ENCODE measurements around the gene CTDSPL.

CTDSPL gene

GRCh38 chr3:37855363-37855970 is 6.2 kb upstream of the CTDSPL start:
- DNase-seq: peak; percentile 48

- no peak for DNase-seq
Measured at GRCh38 chr3:37856381-37856780, 5.3 kb upstream of the CTDSPL start.

GRCh38 chr3:37858742-37859141 is 2.9 kb upstream of the CTDSPL start:
- no peak for DNase-seq

- DNase-seq: no peak
Measured at GRCh38 chr3:37859354-37859753, 2.3 kb upstream of the CTDSPL start.

GRCh38 chr3:37859908-37860199 is 1.8 kb upstream of the CTDSPL start:
- no peak for DNase-seq

- DNase-seq: peak; percentile 47
Measured at GRCh38 chr3:37862219-37862902, 681 bp downstream of the CTDSPL start.

- DNase-seq: no peak
Measured at GRCh38 chr3:37862903-37863815, 1.5 kb downstream of the CTDSPL start.

- DNase-seq: no peak
Measured at GRCh38 chr3:37863949-37864822, 2.5 kb downstream of the CTDSPL start.

GRCh38 chr3:37864904-37865303 is 3.2 kb downstream of the CTDSPL start:
- no peak for DNase-seq

- no peak for DNase-seq
Measured at GRCh38 chr3:37867144-37867543, 5.5 kb downstream of the CTDSPL start.

GRCh38 chr3:37871858-37872257 is 10.2 kb downstream of the CTDSPL start:
- DNase-seq: no peak

GRCh38 chr3:37872413-37873160 is 10.9 kb downstream of the CTDSPL start:
- no peak for DNase-seq

GRCh38 chr3:37876279-37876678 is 14.6 kb downstream of the CTDSPL start:
- no peak for DNase-seq

- DNase-seq: no peak
Measured at GRCh38 chr3:37882711-37883110, 21.0 kb downstream of the CTDSPL start.

GRCh38 chr3:37885814-37886213 is 24.1 kb downstream of the CTDSPL start:
- DNase-seq: no peak

- no peak for DNase-seq
Measured at GRCh38 chr3:37886395-37886794, 24.7 kb downstream of the CTDSPL start.

GRCh38 chr3:37887062-37887461 is 25.4 kb downstream of the CTDSPL start:
- DNase-seq: no peak

GRCh38 chr3:37887824-37888223 is 26.1 kb downstream of the CTDSPL start:
- DNase-seq: no peak

GRCh38 chr3:37888421-37888820 is 26.7 kb downstream of the CTDSPL start:
- DNase-seq: no peak

- no peak for DNase-seq
Measured at GRCh38 chr3:37890522-37890921, 28.8 kb downstream of the CTDSPL start.

GRCh38 chr3:37891227-37891626 is 29.5 kb downstream of the CTDSPL start:
- no peak for DNase-seq

GRCh38 chr3:37892927-37893600 is 31.4 kb downstream of the CTDSPL start:
- no peak for DNase-seq
